GM12874 (cell line): ENCODE measurements around the gene UBA7.

Source experiments
- TF ChIP-seq, protein P1 (sequence below): IDR thresholded peaks from 2 replicates; pipeline ENCODE4 v1.5.1; 2011; ENCODE audit warnings: low read depth, mild to moderate bottlenecking, control low read depth, low read length, moderate library complexity; ENCODE audit not compliant: insufficient read depth

UBA7 gene, protein sequence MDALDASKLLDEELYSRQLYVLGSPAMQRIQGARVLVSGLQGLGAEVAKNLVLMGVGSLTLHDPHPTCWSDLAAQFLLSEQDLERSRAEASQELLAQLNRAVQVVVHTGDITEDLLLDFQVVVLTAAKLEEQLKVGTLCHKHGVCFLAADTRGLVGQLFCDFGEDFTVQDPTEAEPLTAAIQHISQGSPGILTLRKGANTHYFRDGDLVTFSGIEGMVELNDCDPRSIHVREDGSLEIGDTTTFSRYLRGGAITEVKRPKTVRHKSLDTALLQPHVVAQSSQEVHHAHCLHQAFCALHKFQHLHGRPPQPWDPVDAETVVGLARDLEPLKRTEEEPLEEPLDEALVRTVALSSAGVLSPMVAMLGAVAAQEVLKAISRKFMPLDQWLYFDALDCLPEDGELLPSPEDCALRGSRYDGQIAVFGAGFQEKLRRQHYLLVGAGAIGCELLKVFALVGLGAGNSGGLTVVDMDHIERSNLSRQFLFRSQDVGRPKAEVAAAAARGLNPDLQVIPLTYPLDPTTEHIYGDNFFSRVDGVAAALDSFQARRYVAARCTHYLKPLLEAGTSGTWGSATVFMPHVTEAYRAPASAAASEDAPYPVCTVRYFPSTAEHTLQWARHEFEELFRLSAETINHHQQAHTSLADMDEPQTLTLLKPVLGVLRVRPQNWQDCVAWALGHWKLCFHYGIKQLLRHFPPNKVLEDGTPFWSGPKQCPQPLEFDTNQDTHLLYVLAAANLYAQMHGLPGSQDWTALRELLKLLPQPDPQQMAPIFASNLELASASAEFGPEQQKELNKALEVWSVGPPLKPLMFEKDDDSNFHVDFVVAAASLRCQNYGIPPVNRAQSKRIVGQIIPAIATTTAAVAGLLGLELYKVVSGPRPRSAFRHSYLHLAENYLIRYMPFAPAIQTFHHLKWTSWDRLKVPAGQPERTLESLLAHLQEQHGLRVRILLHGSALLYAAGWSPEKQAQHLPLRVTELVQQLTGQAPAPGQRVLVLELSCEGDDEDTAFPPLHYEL

DNA sequence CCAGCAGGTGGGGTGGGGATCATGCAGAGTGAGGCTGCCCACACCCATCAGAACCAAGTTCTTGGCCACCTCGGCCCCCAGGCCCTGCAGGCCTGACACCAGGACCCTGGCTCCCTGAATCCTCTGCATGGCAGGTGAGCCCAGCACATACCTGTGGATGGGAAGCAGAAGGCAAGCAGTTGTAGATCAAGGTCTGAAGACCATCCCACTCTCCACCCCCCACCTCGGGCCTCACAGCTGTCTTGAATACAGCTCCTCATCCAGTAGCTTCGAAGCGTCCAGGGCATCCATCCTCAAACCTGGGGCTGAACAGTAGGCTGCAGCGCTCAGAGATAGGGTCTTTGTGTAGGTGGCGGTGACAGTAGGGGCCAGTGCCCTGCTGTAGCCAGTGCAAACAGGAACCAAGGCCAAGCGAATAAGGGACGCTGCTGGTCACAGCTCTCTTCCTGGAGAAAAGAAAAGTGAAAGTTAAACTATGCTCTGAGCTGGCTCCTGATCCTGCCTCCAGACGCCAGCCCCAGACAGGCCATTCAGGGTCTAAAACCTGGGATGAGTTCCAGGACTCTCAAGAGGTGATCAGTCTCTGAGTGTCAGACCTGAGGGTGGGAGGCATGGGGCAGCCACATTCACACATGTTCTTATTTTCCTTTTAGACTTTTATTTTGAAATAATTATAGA lies at the start of gene UBA7:
Gene UBA7 (minus strand): TSS at position 457 of the 678 bp plus-strand sequence. CDS start 166 bp downstream, at position 291.
- TF ChIP-seq, protein P1, sequence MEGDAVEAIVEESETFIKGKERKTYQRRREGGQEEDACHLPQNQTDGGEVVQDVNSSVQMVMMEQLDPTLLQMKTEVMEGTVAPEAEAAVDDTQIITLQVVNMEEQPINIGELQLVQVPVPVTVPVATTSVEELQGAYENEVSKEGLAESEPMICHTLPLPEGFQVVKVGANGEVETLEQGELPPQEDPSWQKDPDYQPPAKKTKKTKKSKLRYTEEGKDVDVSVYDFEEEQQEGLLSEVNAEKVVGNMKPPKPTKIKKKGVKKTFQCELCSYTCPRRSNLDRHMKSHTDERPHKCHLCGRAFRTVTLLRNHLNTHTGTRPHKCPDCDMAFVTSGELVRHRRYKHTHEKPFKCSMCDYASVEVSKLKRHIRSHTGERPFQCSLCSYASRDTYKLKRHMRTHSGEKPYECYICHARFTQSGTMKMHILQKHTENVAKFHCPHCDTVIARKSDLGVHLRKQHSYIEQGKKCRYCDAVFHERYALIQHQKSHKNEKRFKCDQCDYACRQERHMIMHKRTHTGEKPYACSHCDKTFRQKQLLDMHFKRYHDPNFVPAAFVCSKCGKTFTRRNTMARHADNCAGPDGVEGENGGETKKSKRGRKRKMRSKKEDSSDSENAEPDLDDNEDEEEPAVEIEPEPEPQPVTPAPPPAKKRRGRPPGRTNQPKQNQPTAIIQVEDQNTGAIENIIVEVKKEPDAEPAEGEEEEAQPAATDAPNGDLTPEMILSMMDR, result no peak

DNA sequence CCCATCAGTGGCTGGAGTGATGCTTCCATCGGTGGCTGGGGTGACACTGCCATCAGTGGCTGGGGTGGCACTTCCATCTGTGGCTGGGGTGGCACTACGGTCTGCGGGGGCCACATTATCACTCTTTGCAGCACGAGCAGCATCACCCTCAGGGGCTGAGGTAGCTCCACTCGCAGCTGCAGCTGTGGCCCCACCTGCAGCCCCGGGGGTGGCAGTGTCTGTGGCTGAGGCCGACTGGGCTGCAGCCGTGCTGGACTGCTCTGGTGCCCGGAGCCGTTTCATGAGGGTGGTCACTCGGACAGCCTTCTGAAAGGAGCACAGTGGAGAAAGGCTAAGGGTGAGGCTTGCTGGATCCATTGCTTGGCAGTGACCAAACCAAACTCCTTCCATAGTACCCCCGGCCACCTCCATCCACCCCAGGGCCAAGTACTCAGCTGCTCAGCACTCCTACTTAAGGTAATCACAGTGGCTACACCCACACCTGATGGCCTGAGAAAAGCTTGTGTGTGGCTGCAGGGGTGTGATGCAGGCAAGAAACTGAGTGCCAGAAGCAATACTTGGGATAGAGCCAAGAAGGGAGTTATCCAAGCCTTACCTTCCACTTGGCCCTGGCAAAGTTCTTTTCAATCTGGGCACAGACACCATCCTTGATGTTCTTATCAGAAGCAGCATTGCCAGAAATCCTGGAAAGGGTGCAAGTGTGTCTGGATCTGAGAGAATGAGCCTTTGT lies 46.0 kb upstream of the UBA7 start:
- TF ChIP-seq, protein P1, result no peak

DNA sequence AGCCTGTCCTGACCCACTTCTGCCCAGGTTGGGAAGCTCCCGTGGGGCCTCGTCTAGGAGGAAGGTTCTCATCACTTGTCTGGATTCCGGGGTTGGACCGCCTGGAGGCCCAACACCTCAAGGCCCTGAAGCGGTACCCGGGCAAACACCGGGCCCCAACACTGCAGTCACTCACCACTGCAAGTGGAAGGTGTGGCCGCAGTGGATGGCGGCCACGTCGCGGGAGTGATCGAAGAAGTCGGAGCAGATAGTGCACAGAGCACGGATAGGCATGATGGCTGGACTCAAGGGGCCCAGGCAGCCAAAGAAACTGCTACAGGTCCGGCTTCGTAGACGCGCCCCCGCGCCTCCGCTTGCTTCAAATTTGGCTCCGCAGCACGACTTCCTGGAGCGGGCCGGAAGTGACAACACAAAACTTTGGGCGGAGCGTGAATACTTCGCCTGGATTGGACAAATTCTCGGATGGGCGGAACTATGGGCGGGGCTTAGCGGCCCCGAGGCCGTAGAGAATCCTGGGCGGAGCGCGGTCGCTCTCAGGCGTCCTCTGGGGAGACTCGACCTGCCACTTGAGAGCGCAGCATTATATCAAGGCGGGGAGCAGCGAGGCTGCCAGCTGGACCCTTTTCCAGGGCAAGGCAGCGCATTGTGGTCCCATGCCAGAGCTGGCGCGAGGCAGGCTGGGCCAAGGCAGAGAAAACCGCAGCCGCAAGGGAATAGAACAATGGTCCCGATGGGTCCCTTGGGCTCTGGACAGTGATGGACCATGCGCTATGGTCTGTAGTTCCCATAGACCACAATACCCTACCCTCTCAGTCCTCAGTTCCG lies 42.6 kb upstream of the UBA7 start, which contains the start of gene TRAIP:
Gene TRAIP (minus strand): TSS at position 384 of the 825 bp plus-strand sequence. CDS start 111 bp downstream, at position 273.
- TF ChIP-seq, protein P1, result no peak

DNA sequence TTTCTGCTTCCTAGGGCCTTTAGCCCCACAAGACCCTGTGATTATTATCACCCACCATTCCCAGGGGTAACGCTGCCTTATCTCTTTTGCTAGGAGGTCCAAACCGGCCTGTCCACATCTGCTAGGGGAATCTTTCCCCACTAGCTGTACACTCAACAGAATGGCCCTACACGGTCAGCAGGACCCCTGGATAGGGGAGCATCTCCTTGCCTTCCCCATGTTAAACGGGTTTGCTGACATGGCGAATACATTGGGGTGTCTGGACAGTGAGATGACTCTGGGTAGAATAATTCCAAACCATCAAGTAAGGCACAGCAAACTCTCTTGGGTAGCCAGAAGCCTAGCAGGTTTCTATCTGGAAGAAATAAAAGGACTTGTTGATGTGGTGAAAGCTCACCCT lies 41.9 kb upstream of the UBA7 start:
- TF ChIP-seq, protein P1, result no peak

DNA sequence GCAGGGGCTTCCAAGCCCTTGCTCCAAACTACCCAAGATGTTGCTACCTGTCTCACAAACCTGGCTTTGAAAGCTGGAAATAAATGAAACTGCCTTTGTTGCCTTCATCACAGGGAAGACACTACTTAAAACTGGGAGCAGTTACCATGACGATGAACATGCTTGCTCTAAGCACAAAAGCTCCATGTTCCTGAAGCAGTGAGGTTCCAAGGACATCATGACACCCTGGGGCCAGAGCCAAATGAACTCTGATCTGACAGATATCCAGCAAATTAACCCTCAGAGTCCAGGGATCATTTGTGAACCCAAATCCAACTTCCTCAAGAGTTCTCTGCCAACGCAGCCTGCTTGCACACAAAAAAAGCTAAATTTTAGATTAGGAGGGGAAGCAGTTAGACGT lies 31.9 kb upstream of the UBA7 start:
- TF ChIP-seq, protein P1, result no peak

- TF ChIP-seq, protein P1, result no peak
Measured at GRCh38 chr3:49844464-49845183, 30.9 kb upstream of the UBA7 start.
